H1 (cell line): ENCODE data around the gene ADRA2A. TPM values are rescaled to one million over a fixed set of nuclear protein-coding genes. Genes with fewer than 3 reads are reported as not detected.

ENCODE experiments used
- CTCF ChIA-PET: fragments of 300-600 bp; sonication (Branson Sonifier 250); formaldehyde crosslinking; loops from one replicate; lab custom pipeline; 2021; ENCODE audit not compliant: partially characterized antibody; lab: Charles Lee
- POLR2A ChIA-PET: fragments of 300-600 bp; sonication (Branson Sonifier 250); formaldehyde crosslinking; loops from one replicate; lab custom pipeline; 2021; ENCODE audit warnings: inconsistent platforms; ENCODE audit not compliant: partially characterized antibody; lab: Charles Lee
- DNase-seq, 2 experiments: peaks; one replicate each; pipeline versions ENCODE4 v3.0.0 to v3.0.0-alpha.2; 2010 to 2022; ENCODE audit warnings: low spot score in 2 of 2, low read depth in 1 of 2, mixed read lengths in 1 of 2
- FAIRE-seq: peaks from 2 replicates; lab custom pipeline; 2011; peaks lifted over from hg19 to GRCh38; lab: Jason Lieb, UNC
- H2AFZ ChIP-seq: 2 replicates; pipeline ENCODE4 v1.8.1; 2012; ENCODE audit warnings: low read length, inconsistent platforms
- H2AK5ac ChIP-seq: 2 replicates; pipeline ENCODE4 v1.6.1; 2013; ENCODE audit warnings: low read depth, low read length
- H2BK120ac ChIP-seq: replicated peaks from 2 replicates; pipeline ENCODE3; 2013; ENCODE audit warnings: low read depth, low read length, inconsistent platforms
- H2BK12ac ChIP-seq: 2 replicates; pipeline ENCODE4 v1.6.1; 2013; ENCODE audit warnings: low read depth, low read length
- H2BK15ac ChIP-seq: 2 replicates; pipeline ENCODE4 v1.6.1; 2013; ENCODE audit warnings: low read length
- H2BK20ac ChIP-seq: 2 replicates; pipeline ENCODE4 v1.6.1; 2013; ENCODE audit warnings: low read length
- H2BK5ac ChIP-seq: 2 replicates; pipeline ENCODE4 v1.6.1; 2013; ENCODE audit warnings: low read depth, low read length
- H3K14ac ChIP-seq: 2 replicates; pipeline ENCODE4 v1.6.1; 2013; ENCODE audit warnings: inconsistent platforms; ENCODE audit not compliant: insufficient read length
- H3K18ac ChIP-seq: 2 replicates; pipeline ENCODE4 v1.6.1; 2013; ENCODE audit warnings: low read length; ENCODE audit errors: extremely low read depth
- H3K23ac ChIP-seq: 2 replicates; pipeline ENCODE4 v1.6.1; 2013; ENCODE audit warnings: inconsistent platforms; ENCODE audit not compliant: insufficient read length
- H3K23me2 ChIP-seq: 2 replicates; pipeline ENCODE4 v1.6.1; 2013; ENCODE audit warnings: low read depth, low read length
- H3K27ac ChIP-seq: 2 replicates; pipeline ENCODE4 v1.6.1; 2011; ENCODE audit warnings: low read depth, low read length, inconsistent platforms
- H3K27me3 ChIP-seq, 4 experiments: replicated peaks in 1 of 4; 1 replicate in 1 of 4; 2 replicates in 3 of 4; pipeline versions ENCODE4 v1.6.1 to v1.8.1; 2011 to 2013; ENCODE audit warnings: low read length in 3 of 4, mild to moderate bottlenecking in 3 of 4, inconsistent platforms in 2 of 4, mixed read lengths in 2 of 4, moderate library complexity in 1 of 4; ENCODE audit not compliant: control insufficient read depth in 3 of 4, insufficient read depth in 3 of 4; ENCODE audit errors: extremely low read depth in 1 of 4
- H3K36me3 ChIP-seq, 4 experiments: 2 replicates each; pipeline versions ENCODE4 v1.6.1 to v1.8.1; 2011 to 2013; ENCODE audit warnings: mild to moderate bottlenecking in 4 of 4, low read length in 3 of 4, moderate library complexity in 2 of 4, control low read depth in 1 of 4, inconsistent platforms in 1 of 4; ENCODE audit not compliant: insufficient read depth in 4 of 4, control insufficient read depth in 2 of 4
- H3K4ac ChIP-seq: replicated peaks from 2 replicates; pipeline ENCODE3; 2013; ENCODE audit warnings: low read length, low read depth, mixed read lengths, inconsistent platforms; ENCODE audit not compliant: insufficient read length
- H3K4me1 ChIP-seq, 4 experiments: replicated peaks in 1 of 4; 1 replicate in 1 of 4; 2 replicates in 3 of 4; pipeline versions ENCODE4 v1.6.1 to v1.8.1; 2011 to 2013; ENCODE audit warnings: low read length in 3 of 4, inconsistent platforms in 2 of 4, mixed read lengths in 1 of 4; ENCODE audit not compliant: insufficient read depth in 4 of 4, control insufficient read depth in 3 of 4
- H3K4me2 ChIP-seq, 2 experiments: 2 replicates each; pipeline versions ENCODE4 v1.6.1 to v1.8.1; 2011 to 2013; ENCODE audit warnings: low read depth in 2 of 2, low read length in 2 of 2, control low read depth in 1 of 2, inconsistent platforms in 1 of 2, mild to moderate bottlenecking in 1 of 2; ENCODE audit not compliant: insufficient read depth in 1 of 2
- H3K4me3 ChIP-seq, 4 experiments: fragments of 200-600, 300-600 bp in 1 of 4; sonication (generic), shearing (Covaris generic), sonication (Bioruptor Twin) in 1 of 4; 2 replicates each; pipeline versions ENCODE4 v1.5.1 to v1.8.1; 2011 to 2016; ENCODE audit warnings: low read length in 4 of 4, low read depth in 3 of 4, control low read depth in 2 of 4, inconsistent platforms in 2 of 4, mild to moderate bottlenecking in 2 of 4, mixed read lengths in 1 of 4, moderate library complexity in 1 of 4; ENCODE audit not compliant: insufficient read depth in 2 of 4; ENCODE audit errors: extremely low read depth in 1 of 4
- H3K56ac ChIP-seq: replicated peaks from 2 replicates; pipeline ENCODE3; 2013; ENCODE audit warnings: low read depth, mild to moderate bottlenecking, mixed read lengths, low read length, inconsistent platforms; ENCODE audit not compliant: insufficient read length
- H3K79me1 ChIP-seq: 2 replicates; pipeline ENCODE4 v1.6.1; 2013; ENCODE audit warnings: low read depth, low read length, control low read depth
- H3K79me2 ChIP-seq, 2 experiments: 2 replicates each; pipeline versions ENCODE4 v1.6.1 to v1.8.1; 2012 to 2013; ENCODE audit warnings: low read length in 2 of 2, mild to moderate bottlenecking in 2 of 2, inconsistent platforms in 1 of 2; ENCODE audit not compliant: insufficient read depth in 2 of 2, control insufficient read depth in 1 of 2
- H3K9ac ChIP-seq, 4 experiments: replicated peaks in 1 of 4; 1 replicate in 1 of 4; 2 replicates in 3 of 4; pipeline versions ENCODE4 v1.6.1 to v1.8.1; 2011 to 2013; ENCODE audit warnings: low read depth in 3 of 4, low read length in 3 of 4, control low read depth in 2 of 4, mild to moderate bottlenecking in 2 of 4, moderate library complexity in 2 of 4, inconsistent platforms in 1 of 4; ENCODE audit errors: extremely low read depth in 1 of 4
- H3K9me3 ChIP-seq, 2 experiments: 2 replicates each; pipeline versions ENCODE4 v1.6.1 to v1.8.1; 2012 to 2013; ENCODE audit warnings: mild to moderate bottlenecking in 2 of 2, moderate library complexity in 2 of 2, control low read depth in 1 of 2, inconsistent platforms in 1 of 2, low read depth in 1 of 2, low read length in 1 of 2, mixed read lengths in 1 of 2; ENCODE audit not compliant: insufficient read depth in 2 of 2
- H4K20me1 ChIP-seq, 2 experiments: replicated peaks in 1 of 2; 2 replicates each; pipeline versions ENCODE3 to v1.8.1; 2011 to 2013; ENCODE audit warnings: inconsistent platforms in 2 of 2, low read length in 2 of 2, mild to moderate bottlenecking in 1 of 2; ENCODE audit not compliant: insufficient read depth in 2 of 2, control insufficient read depth in 1 of 2
- H4K5ac ChIP-seq: 2 replicates; pipeline ENCODE4 v1.6.1; 2013; ENCODE audit warnings: low read length, low read depth, mixed read lengths, inconsistent platforms; ENCODE audit not compliant: insufficient read length
- H4K8ac ChIP-seq: 2 replicates; pipeline ENCODE4 v1.8.0; 2013; ENCODE audit warnings: mild to moderate bottlenecking, moderate library complexity, low read length, inconsistent platforms; ENCODE audit not compliant: insufficient read depth; ENCODE audit errors: extremely low read depth
- H4K91ac ChIP-seq: replicated peaks from 2 replicates; pipeline ENCODE3; 2013; ENCODE audit warnings: low read length, mixed read lengths, inconsistent platforms; ENCODE audit not compliant: insufficient read length
- ASH2L ChIP-seq: fragments of 200-600, 300-600 bp; sonication (generic); IDR thresholded peaks from one replicate; pipeline ENCODE4 v1.7.1; 2017; ENCODE audit warnings: low read length
- BRCA1 ChIP-seq: IDR thresholded peaks from 2 replicates; pipeline ENCODE4 v1.6.1; 2012; ENCODE audit warnings: low read depth, low read length, improper control_type of control experiment
- CEBPB ChIP-seq: IDR thresholded peaks from 2 replicates; pipeline ENCODE4 v1.6.1; 2012; ENCODE audit warnings: low read depth, low read length
- CHD2 ChIP-seq: IDR thresholded peaks from 2 replicates; pipeline ENCODE4 v1.6.1; 2012; ENCODE audit warnings: low read length, improper control_type of control experiment
- CREB1 ChIP-seq: IDR thresholded peaks from 2 replicates; pipeline ENCODE4 v1.6.1; 2012; ENCODE audit warnings: inconsistent platforms
- E2F6 ChIP-seq: IDR thresholded peaks from 2 replicates; pipeline ENCODE4 v1.6.1; 2012; ENCODE audit warnings: inconsistent platforms
- EGR1 ChIP-seq: IDR thresholded peaks from 2 replicates; pipeline ENCODE4 v1.6.1; 2011; ENCODE audit warnings: low read depth, low read length, borderline replicate concordance
- GTF2F1 ChIP-seq: IDR thresholded peaks from 2 replicates; pipeline ENCODE4 v1.6.1; 2012; ENCODE audit warnings: low read depth, low read length, improper control_type of control experiment, borderline replicate concordance
- KDM5A ChIP-seq: fragments of 200-600 bp; IDR thresholded peaks from 2 replicates; pipeline ENCODE4 v1.7.1; 2012; ENCODE audit warnings: mild to moderate bottlenecking, low read length, inconsistent platforms, mixed read lengths
- RAD21 ChIP-seq, 2 experiments: IDR thresholded peaks in 1 of 2; conservative IDR thresholded peaks in 1 of 2; 2 replicates each; pipeline ENCODE4 v1.6.1; 2011; ENCODE audit warnings: low read depth in 2 of 2, low read length in 2 of 2, improper control_type of control experiment in 1 of 2, inconsistent platforms in 1 of 2, mild to moderate bottlenecking in 1 of 2, moderate library complexity in 1 of 2
- RNF2 ChIP-seq: fragments of 200-900, 300-1000 bp; sonication (generic); IDR thresholded peaks from 2 replicates; pipeline ENCODE4 v1.7.1; 2016; ENCODE audit warnings: borderline replicate concordance, low read depth, mild to moderate bottlenecking, antibody characterized with exemption, low read length; ENCODE audit not compliant: poor library complexity, severe bottlenecking; ENCODE audit errors: missing control alignments
- SAP30 ChIP-seq: fragments of 300-600 bp; sonication (generic); IDR thresholded peaks from 2 replicates; pipeline ENCODE4 v1.7.1; 2012; ENCODE audit warnings: low read length, moderate library complexity, mild to moderate bottlenecking, inconsistent platforms; ENCODE audit not compliant: insufficient read depth, insufficient replicate concordance
- TAF1 ChIP-seq: IDR thresholded peaks from 2 replicates; pipeline ENCODE4 v1.6.1; 2011; ENCODE audit warnings: mild to moderate bottlenecking, low read depth, low read length
- WGBS, 2 experiments: shearing (Covaris generic) in 1 of 2; methylation state at CpG; one replicate each; pipeline versions ENCODE4 v1.1.6 to v1.1.7; 2013 to 2015; ENCODE audit warnings: low lambda C conversion rate in 2 of 2, mixed read lengths in 2 of 2, inconsistent platforms in 1 of 2, low coverage in 1 of 2, missing lambda C conversion rate in 1 of 2; ENCODE audit not compliant: insufficient replicate concordance in 2 of 2, insufficient coverage in 1 of 2, insufficient read length in 1 of 2; ENCODE audit errors: extremely low coverage in 1 of 2, missing lambda C conversion rate in 1 of 2; 5-methylcytosine and 5-hydroxymethylcytosine counted together
- polyA plus RNA-seq, 7 experiments: library from polyadenylated mRNA; depleted of rRNA in 3 of 7; stranded (reverse) in 5 of 7; unstranded in 2 of 7; fragments of >200 nt in 5 of 7; fragments of 200-250 nt in 2 of 7; gene quantifications; 1 replicate in 5 of 7; 2 replicates in 1 of 7; 4 replicates in 1 of 7; pipeline versions ENCODE4 v1.2.1 to v1.2.3, GENCODE V29; 2011 to 2013; ENCODE audit warnings: missing spikeins in 2 of 7, mixed read lengths in 2 of 7
- total RNA-seq: library from RNA; stranded (reverse); fragmentation: NEBNext Ultra II Directional; extraction: Animal tissue kit (Norgen Biotek cat#: 25700); gene quantifications from 2 replicates; pipeline ENCODE4 v1.2.1, GENCODE V29; 2021

ADRA2A gene
- total and polyA plus RNA-seq, 2 of the 8 experiments (the other 6 are each of a cell fraction or from before 2014, with no cell fraction given): 5.9 to 6.2 TPM

DNA sequence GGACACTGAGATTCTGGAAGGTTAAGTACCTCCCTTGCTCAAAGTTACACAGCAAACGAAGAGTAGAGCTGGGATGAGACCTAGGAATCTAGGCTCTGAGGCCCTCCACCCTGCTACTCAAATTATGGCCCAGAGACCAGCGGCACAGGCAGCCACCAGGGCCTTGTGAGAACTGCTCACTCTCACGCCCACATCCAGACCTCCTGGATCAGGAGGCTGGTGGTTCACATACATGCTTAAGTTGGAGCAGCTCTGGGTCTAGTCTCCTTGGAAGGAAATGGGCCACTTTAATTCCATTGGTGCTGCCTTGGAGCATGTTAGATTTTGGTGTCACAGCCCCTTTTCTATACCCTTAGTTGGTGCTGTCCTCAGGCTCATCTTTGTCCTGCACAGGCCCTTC lies 41.9 kb downstream of the ADRA2A start:
- ChIA-PET CTCF (interaction anchor here (1.3 to 1.7 kb wide), 3 partner anchors 10 to 14 kb away, joined by 3 to 12 read pairs (median 3); no protein-coding TSS in a partner anchor), POLR2A (no interaction called here)
- Histone ChIP-seq H2BK15ac (no peak overlapping the region), H3K4me2 (no peak overlapping the region), H4K5ac (no peak overlapping the region), H4K91ac (no peak overlapping the region), H3K27ac (no peak overlapping the region), H3K4ac (no peak overlapping the region), H3K79me1 (no peaks in the 10 kb centered on the region), H3K9me3 (no peaks in the 10 kb centered on the region), H3K9ac (no peak overlapping the region), H3K4me3 (no peak overlapping the region), H2BK12ac (no peak overlapping the region), H2BK120ac (no peak overlapping the region), H2BK5ac (no peak overlapping the region), H4K20me1 (no peaks in the 10 kb centered on the region), H3K27me3 (no peaks in the 10 kb centered on the region), H3K23me2 (no peaks in the 10 kb centered on the region; the same call in 1 of the 2 replicates), H2AFZ (no peak overlapping the region), H3K36me3 (no peaks in the 10 kb centered on the region), H3K14ac (no peak overlapping the region), H4K8ac (no peak overlapping the region), H3K79me2 (no peaks in the 10 kb centered on the region), H2BK20ac (no peak overlapping the region), H3K23ac (no peak overlapping the region), H3K56ac (no peak overlapping the region), H3K18ac (no peak overlapping the region), H3K4me1 (no peaks in the 10 kb centered on the region), H2AK5ac (no peak overlapping the region)
- FAIRE-seq (no peak), DNase-seq (no peak)
- no peak for TF ChIP-seq KDM5A
- TF ChIP-seq CEBPB: no peak
- TF ChIP-seq RAD21 (IDR thresholded peaks at IDR 0.05 in 1 of 2, conservative IDR thresholded peaks at IDR 0.05 in 1 of 2; ENCODE audit: low read depth in 2 of 2, low read length in 2 of 2): no peak
- no peak for TF ChIP-seq EGR1
- TF ChIP-seq ASH2L: no peak
- no peak for TF ChIP-seq BRCA1
- no peak for TF ChIP-seq CHD2
- no peak for TF ChIP-seq SAP30
- no peak for TF ChIP-seq GTF2F1
- TF ChIP-seq RNF2: no peak
- TF ChIP-seq TAF1: no peak
- TF ChIP-seq E2F6: no peak
- no peak for TF ChIP-seq CREB1
- 80% methylated on average over 3 of the region's 3 CpGs; no CpG with 5 or more reads in 1 of the 2 experiments for WGBS, 2 experiments
